Posterior cingulate gyrus (tissue), 11 donors: ENCODE results near the gene SPTBN4.
A peak's percentile ranks its signal among the peaks of the same experiment; 100 is the strongest.
"Not testable (repeated sequence)": the region's sequence is repeated elsewhere in the genome, so short reads cannot be mapped to it uniquely, and the experiment has no call there.

ENCODE experiments used
- DNase-seq, 10 donors: peaks; one replicate each; pipeline versions ENCODE4 v3.0.0 to v3.0.0-alpha.2; 2020 to 2021; ENCODE audit warnings: mixed read lengths in 3 of 10
- intact Hi-C: fragments of 100-400 bp; cut with DNase I; formaldehyde crosslinking; loops from one replicate; pipeline ENCODE4 v1.15.1; 2023

Gene SPTBN4

GRCh38 chr19:40550951-40551350, 84.2 kb downstream of the SPTBN4 start:
- intact Hi-C loops = no loop called here
- DNase-seq = peak in 1 of 10 donors; percentile 9

- intact Hi-C loops = no loop called here
Measured at GRCh38 chr19:40552848-40553247, 86.0 kb downstream of the SPTBN4 start.

DNA sequence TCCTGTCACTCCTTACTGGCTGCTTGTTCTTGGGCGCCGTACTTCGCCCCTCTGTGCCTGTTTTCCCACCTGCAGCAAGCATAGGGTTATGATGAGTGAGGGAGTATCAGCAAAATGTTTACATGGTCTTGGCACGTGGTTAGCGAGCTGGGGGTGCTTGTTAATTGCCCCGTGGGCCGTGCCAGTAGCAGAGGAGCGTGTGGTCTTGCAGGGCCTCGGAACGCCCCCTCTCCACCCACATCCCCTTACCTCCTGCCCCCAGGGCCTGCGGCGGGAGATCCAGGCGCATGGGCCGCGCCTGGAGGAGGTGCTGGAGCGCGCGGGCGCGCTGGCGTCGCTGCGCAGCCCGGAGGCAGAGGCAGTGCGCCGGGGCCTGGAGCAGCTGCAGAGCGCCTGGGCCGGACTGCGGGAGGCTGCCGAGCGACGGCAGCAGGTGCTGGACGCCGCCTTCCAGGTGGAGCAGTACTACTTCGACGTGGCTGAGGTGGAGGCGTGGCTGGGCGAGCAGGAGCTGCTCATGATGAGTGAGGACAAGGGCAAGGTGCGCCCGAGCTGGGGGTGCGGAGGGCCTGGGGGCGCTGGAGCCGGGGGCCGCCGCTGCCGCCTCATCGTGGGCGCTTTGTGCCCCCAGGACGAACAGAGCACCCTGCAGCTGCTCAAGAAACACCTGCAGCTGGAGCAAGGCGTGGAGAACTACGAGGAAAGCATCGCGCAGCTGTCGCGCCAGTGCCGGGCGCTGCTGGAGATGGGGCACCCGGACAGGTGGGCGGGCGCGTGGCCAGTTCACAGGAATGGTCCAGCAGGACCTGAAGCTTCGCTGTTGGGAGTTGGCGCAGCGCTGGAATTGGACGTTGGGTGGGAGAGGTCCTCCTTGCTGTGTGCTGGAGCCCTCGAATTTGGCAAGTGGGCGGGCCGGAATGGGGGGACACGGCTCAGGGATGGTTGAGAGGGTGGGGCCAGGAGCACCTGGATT, 87.4 kb downstream of the SPTBN4 start:
- DNase-seq = peak in 3 of 10 donors; percentile 63 to 86 (median 84)
- intact Hi-C loops = no loop called here

More at GRCh38 chr19:40552848-40553247, 86.0 kb downstream of the SPTBN4 start:
- no peak for DNase-seq

DNA sequence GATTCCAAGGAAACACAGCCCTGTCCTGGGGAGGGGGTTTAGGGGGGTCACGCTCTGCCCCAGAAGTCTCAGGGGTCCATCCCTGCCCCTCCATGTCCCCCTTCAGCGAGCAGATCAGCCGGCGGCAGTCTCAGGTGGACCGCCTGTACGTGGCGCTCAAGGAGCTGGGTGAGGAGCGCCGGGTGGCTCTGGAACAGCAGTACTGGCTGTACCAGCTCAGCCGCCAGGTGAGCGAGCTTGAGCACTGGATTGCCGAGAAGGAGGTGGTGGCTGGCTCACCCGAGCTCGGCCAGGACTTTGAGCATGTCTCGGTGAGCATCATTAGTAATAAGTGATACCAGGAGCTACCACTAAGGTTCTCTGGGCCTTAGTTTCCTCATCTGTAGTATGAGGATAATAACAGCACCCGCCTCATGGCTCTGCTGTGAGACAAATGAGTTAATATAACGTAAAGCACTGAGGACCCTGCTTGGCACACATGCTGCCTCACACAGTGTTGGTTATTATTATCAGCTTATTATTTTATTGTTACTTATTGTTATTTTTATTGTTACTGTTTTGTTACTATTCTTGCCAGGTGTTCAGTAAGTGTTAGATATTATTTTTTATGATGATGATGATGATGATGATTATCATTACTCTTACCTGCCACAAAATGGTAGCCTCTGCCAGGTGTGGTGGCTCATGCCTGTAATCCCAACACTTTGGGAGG, 89.3 kb downstream of the SPTBN4 start:
- intact Hi-C loops = no loop called here
- peak in 3 of 10 donors; percentile 42 to 70 (median 58) for DNase-seq

DNA sequence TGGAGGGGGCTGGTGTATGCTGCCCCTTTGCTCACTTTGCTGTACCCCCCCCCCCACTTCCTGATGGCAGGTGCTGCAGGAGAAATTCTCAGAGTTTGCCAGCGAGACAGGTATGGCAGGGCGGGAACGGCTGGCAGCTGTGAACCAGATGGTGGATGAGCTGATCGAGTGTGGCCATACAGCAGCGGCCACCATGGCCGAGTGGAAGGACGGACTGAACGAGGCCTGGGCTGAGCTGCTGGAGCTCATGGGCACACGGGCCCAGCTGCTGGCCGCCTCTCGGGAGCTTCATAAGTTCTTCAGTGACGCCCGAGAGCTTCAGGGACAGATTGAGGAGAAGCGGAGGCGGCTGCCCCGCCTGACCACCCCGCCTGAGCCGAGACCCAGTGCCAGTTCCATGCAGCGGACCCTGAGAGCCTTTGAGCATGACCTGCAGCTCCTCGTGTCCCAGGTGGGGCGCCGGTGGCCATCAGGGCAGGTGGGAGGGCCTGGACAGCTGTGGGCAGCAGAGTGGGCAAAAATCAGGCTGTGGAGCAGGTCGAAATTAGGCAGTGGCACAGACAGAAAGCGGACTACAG, 90.2 kb downstream of the SPTBN4 start:
- intact Hi-C loops = no loop called here
- peak in 3 of 10 donors; percentile 47 to 83 (median 76) for DNase-seq

DNA sequence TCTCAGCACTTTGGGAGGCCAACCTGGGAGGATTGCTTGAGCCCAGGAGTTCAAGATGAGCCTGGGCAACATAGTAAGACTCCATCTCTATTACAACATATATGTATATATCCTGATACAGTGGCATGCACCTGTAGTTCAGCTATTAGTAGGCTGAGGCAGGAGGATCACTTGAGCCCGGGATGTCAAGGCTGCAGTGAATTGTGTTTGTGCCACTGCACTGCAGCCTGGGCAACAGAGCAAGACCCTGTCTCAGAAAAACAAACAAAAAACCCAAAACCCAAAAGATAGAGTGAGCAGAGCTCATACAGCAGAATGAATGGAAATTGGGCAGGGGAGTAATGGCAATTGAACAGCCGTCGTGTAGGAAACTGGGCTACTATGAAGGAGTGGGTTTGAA, 92.6 kb downstream of the SPTBN4 start:
- intact Hi-C loops = no loop called here
- peak in 1 of 10 donors; percentile 58 for DNase-seq

- peak in 3 of 10 donors; percentile 77 to 84 (median 82) for DNase-seq
- intact Hi-C loops = no loop called here
Measured at GRCh38 chr19:40560092-40560507, 93.3 kb downstream of the SPTBN4 start.

DNA sequence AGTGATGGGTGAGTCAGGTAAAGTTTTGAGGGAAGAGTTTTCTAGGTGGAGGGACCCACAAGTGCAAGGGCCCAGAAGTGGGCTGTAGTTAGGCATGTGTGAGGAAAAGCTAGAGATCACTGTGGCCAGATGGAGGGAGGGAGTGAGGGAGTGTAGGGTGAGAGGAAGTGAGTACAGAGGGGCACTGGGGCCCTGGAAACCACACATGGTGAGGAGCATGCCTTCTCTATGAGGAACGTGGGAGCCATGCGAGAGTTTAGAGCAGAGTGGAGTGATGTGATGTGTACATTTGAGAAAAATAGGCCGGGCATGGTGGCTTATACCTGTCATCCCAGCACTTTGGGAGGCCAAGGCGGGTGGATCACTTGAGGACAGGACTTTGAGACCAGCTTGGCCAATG, 95.1 kb downstream of the SPTBN4 start:
- intact Hi-C loops = no loop called here
- peak in 3 of 10 donors; percentile 25 to 53 (median 29) for DNase-seq

GRCh38 chr19:40564535-40564934, 97.7 kb downstream of the SPTBN4 start:
- intact Hi-C loops = not testable (repeated sequence)
- peak in 2 of 10 donors; percentile 10 to 11 for DNase-seq

DNA sequence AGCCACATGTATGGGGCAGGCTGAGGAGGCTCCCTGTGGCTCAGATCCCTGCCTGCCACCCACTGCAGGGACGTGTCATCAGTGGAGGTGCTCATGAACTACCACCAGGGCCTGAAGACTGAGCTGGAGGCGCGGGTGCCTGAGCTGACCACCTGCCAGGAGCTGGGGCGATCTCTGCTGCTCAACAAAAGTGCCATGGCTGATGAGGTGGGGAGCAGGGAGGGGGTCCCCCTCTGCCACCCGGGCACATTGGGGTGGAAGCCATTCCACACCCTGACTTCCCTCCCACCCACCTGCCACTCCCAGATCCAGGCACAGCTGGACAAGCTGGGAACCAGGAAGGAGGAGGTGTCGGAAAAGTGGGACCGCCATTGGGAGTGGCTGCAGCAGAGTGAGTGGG, 98.6 kb downstream of the SPTBN4 start:
- peak in 3 of 10 donors; percentile 74 to 82 (median 76) for DNase-seq
- intact Hi-C loops = loop anchor here (5.0 kb wide), 1 partner anchor 38 kb away; no protein-coding TSS in a partner anchor

DNA sequence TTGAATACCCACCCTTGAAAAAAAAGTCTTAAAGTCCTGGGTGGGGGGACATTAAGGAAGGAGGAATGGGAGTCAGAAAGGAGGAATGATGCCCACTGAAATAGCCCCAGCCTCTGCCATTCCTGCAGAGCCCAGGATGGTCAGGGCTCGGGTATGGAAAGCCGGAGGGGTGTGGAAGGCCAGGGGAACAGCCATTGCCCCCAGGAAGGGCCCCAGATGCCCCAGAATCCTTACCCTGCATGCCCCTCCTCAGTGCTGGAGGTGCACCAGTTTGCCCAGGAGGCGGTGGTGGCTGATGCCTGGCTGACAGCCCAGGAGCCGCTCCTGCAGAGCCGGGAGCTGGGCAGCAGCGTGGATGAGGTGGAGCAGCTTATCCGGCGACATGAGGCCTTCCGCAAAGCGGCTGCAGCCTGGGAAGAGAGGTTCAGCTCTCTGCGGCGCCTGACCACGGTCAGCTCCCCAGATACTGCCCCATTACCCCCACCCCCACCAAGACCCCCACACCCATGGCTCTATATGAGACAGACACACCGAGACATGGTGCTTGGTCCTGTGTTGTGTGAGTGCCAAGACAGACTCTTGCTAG, 99.2 kb downstream of the SPTBN4 start:
- intact Hi-C loops = loop anchor here (5.0 kb wide), 1 partner anchor 39 kb away; no protein-coding TSS in a partner anchor
- DNase-seq = peak in 5 of 10 donors; percentile 41 to 93 (median 84)

DNA sequence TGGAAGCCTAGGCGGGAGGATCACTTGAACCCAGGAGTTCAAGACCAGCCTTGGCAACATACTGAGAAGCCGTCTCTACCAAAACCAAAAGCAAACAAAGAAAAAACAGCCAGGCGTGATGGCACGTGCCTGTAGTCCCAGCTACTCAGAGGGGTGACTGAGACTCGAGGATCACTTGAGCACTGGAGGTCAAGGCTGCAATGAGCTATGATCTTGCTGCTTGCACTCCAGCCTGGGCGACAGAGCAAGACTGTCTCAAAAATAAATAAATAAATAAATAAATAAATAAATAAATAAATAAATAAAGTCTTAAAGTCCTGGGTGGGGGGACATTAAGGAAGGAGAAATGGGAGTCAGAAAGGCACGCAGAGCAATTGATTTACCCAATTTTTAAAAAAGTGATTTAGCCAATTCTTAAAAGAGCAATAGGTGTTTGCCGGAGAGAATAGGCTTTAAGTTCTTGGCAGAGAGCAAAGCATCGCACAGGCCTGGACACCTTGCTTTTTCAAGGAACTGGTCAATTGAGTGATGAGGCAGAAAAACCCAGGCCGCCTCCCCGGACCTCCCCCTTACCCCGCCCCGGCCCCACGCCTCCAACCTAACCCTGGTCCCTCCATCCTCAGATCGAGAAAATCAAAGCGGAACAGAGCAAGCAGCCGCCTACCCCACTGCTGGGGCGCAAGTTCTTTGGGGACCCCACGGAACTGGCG, 100.4 kb downstream of the SPTBN4 start:
- intact Hi-C loops = loop anchor here (5.0 kb wide), 1 partner anchor 40 kb away; no protein-coding TSS in a partner anchor
- peak in 3 of 10 donors; percentile 6 to 33 (median 30) for DNase-seq

- peak in 3 of 10 donors; percentile 64 to 84 (median 75) for DNase-seq
- intact Hi-C loops = loop anchor here (5.0 kb wide), 1 partner anchor 41 kb away; no protein-coding TSS in a partner anchor
Measured at GRCh38 chr19:40567750-40568494, 101.1 kb downstream of the SPTBN4 start.

- intact Hi-C loops = no loop called here
- peak; percentile 90 to 100 (median 96) for DNase-seq
Measured at GRCh38 chr19:40570313-40571004, 103.7 kb downstream of the SPTBN4 start.

GRCh38 chr19:40571005-40571318, 104.2 kb downstream of the SPTBN4 start:
- intact Hi-C loops = no loop called here
- DNase-seq = no peak

DNA sequence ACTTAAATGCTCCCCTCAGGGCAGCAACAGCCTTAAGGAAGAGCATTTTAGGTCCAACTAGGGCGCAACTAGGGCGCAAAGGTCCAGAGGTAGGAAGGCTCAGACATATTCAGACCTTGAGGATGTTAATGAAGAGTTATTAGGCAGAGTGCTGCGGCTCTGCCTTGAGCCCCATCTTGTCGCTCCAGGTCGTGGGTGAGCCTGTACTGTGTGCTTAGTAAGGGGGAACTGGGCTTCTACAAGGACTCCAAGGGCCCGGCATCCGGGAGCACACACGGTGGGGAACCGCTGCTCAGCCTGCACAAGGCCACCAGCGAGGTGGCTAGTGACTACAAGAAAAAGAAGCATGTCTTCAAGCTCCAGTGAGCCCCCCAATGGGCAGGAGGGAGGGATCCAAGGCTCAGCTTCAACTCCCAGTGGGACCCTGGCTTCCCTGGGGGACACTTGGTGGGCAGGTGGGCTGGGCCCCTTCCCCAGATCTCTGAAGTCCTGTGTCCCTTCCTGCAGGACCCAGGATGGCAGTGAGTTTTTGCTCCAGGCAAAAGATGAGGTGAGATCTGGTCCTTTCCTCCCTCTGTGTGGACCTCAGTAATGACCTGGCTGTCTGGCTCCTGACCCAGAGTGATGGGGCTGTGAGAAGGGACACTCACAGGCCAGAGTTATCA, 105.2 kb downstream of the SPTBN4 start:
- intact Hi-C loops = no loop called here
- peak in 1 of 10 donors; percentile 79 for DNase-seq

GRCh38 chr19:40575326-40575725, 108.5 kb downstream of the SPTBN4 start:
- DNase-seq = no peak
- intact Hi-C loops = no loop called here

DNA sequence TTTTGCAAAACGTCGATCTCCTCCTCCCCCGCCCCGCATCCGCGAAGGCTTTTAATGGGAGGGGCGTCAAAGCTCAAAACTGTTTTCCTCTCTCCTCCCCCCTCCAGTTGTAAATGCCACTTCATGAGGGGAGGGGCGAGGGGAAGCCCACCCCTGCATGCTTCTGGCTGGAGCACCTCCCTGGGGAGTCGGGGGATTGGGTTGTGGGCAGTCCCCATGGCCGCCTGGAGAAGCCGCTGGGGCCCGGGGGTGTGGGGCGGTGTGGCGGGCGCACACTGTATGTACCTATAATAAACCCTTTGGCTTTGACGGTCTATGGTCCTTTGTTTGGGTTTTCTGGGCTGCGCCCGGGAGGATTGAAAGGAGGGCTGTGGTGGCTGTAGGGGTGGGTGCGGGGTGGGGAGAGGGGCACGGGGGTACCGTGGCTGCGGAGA, 109.4 kb downstream of the SPTBN4 start:
- no peak for DNase-seq
- intact Hi-C loops = no loop called here
